Measurements from ENCODE around the gene GREB1L.

Gene GREB1L

GRCh38 chr18:21452276-21452780 is 210.3 kb downstream of the GREB1L start:
- DNase-seq = no peak

GRCh38 chr18:21452796-21453510 is 210.9 kb downstream of the GREB1L start:
- no peak for DNase-seq

GRCh38 chr18:21453511-21453901 is 211.5 kb downstream of the GREB1L start:
- no peak for DNase-seq

- DNase-seq = no peak
Measured at GRCh38 chr18:21454725-21455124, 212.7 kb downstream of the GREB1L start.

- DNase-seq = no peak
Measured at GRCh38 chr18:21456428-21457178, 214.6 kb downstream of the GREB1L start.

- DNase-seq = no peak
Measured at GRCh38 chr18:21457179-21457535, 215.1 kb downstream of the GREB1L start.

GRCh38 chr18:21458310-21458709 is 216.3 kb downstream of the GREB1L start:
- DNase-seq = no peak

- no peak for DNase-seq
Measured at GRCh38 chr18:21458788-21459187, 216.8 kb downstream of the GREB1L start.

GRCh38 chr18:21459706-21460286 is 217.8 kb downstream of the GREB1L start:
- DNase-seq = no peak

GRCh38 chr18:21461460-21461859 is 219.4 kb downstream of the GREB1L start:
- DNase-seq = no peak

- no peak for DNase-seq
Measured at GRCh38 chr18:21463718-21464117, 221.7 kb downstream of the GREB1L start.

GRCh38 chr18:21468514-21469164 is 226.6 kb downstream of the GREB1L start:
- DNase-seq = no peak

- no peak for DNase-seq
Measured at GRCh38 chr18:21472741-21473140, 230.7 kb downstream of the GREB1L start.

- DNase-seq = no peak
Measured at GRCh38 chr18:21474621-21475020, 232.6 kb downstream of the GREB1L start.

GRCh38 chr18:21479721-21480120 is 237.7 kb downstream of the GREB1L start:
- DNase-seq = no peak

- no peak for DNase-seq
Measured at GRCh38 chr18:21481739-21482138, 239.7 kb downstream of the GREB1L start.

GRCh38 chr18:21483051-21483450 is 241.0 kb downstream of the GREB1L start:
- no peak for DNase-seq

- no peak for DNase-seq
Measured at GRCh38 chr18:21484851-21485636, 243.0 kb downstream of the GREB1L start.

- DNase-seq = no peak
Measured at GRCh38 chr18:21486905-21487437, 244.9 kb downstream of the GREB1L start.

GRCh38 chr18:21489119-21489750 is 247.2 kb downstream of the GREB1L start:
- DNase-seq = no peak

- DNase-seq = no peak
Measured at GRCh38 chr18:21489919-21490495, 248.0 kb downstream of the GREB1L start.
